BLaER1 treated with 17β-estradiol and CSF1 and Interleukin-3, amounts not matched to agents 10 nM and 100 nM (cell line): ENCODE data around the gene PPP1R37.
A peak's percentile ranks its signal among the peaks of the same experiment; 100 is the strongest.

ENCODE experiments used
- H3K27ac ChIP-seq, 11 experiments: shearing (Covaris generic); formaldehyde crosslinking; 2 replicates each; pipeline ENCODE4 v1.8.1; 2022
- H3K27me3 ChIP-seq, 11 experiments: shearing (Covaris generic); formaldehyde crosslinking; 2 replicates each; pipeline ENCODE4 v1.8.1; 2022
- H3K36me3 ChIP-seq, 11 experiments: shearing (Covaris generic); formaldehyde crosslinking; 2 replicates each; pipeline ENCODE4 v1.8.1; 2022
- H3K4me1 ChIP-seq, 10 experiments: shearing (Covaris generic); formaldehyde crosslinking; 2 replicates each; pipeline ENCODE4 v1.8.1; 2022
- H3K4me2 ChIP-seq, 11 experiments: shearing (Covaris generic); formaldehyde crosslinking; 2 replicates each; pipeline ENCODE4 v1.8.1; 2022
- H3K4me3 ChIP-seq, 10 experiments: shearing (Covaris generic); formaldehyde crosslinking; 2 replicates each; pipeline ENCODE4 v1.8.1; 2022
- H3K9ac ChIP-seq, 11 experiments: shearing (Covaris generic); formaldehyde crosslinking; 2 replicates each; pipeline ENCODE4 v1.8.1; 2022
- H3K9me3 ChIP-seq, 11 experiments: shearing (Covaris generic); formaldehyde crosslinking; replicated peaks in 1 of 11; 2 replicates each; pipeline ENCODE4 v1.8.1; 2022
- H4K20me1 ChIP-seq, 11 experiments: shearing (Covaris generic); formaldehyde crosslinking; 2 replicates each; pipeline ENCODE4 v1.8.1; 2022
- Cebpa-rat ChIP-seq, 11 experiments: shearing (Covaris generic); IDR thresholded peaks; 2 replicates each; pipeline ENCODE4 v1.8.1; 2022

The PPP1R37 gene

DNA sequence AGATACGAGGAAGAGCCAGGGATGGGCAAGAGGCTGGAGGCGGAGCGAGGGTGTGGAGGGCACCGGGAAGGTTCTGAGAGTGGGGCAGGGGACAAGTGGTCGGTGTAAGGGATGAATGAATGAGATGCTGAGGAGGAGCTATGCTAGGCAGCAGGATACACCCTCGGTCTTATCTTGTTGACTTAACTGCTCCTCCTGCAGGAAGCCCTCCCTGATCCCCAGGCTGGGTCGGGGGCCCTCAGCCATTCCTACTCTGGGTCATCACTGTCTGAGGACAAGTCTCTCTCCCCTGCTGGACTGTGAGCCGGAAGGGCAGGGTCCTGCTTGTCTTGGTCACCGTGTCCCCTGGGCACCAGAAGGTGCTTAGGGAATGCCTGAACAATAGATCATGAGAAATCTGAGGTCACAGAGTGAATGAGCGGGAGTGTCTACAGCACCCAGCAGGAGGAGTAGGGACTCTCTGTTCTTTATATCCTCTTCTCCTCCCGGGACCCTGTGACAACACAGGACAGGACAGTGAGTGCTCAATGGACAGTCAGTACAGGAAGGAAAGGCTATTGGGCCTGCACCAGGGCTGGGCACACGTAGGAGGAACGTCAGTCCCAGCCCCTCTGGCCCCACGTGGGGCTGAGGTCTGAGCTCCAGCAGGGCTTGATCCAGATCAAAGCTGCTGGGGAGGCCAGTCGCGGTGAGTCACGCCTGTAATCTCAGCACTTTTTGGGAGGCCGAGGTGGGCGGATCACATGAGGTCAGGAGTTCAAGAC is 61.3 kb downstream of the PPP1R37 start:
- H3K9me3 ChIP-seq: peaks cover 0 to 10% (median 3%) of the 10 kb centered on the region in 11 experiments; a peak in 4 of 22 replicates
- H3K4me2 ChIP-seq: peak overlapping the region; percentile 42 to 73 (median 68); a peak in 20 of 22 replicates
- peaks cover 29 to 80% (median 46%) of the 10 kb centered on the region in 11 experiments; a peak in 20 of 22 replicates for H4K20me1 ChIP-seq
- TF ChIP-seq Cebpa-rat (IDR thresholded peaks at IDR 0.05): no peak
- peaks cover 37 to 49% (median 42%) of the 10 kb centered on the region in 10 experiments for H3K4me1 ChIP-seq
- H3K4me3 ChIP-seq: peak overlapping the region in 2 of 10 experiments; percentile 20 to 37; a peak in 1 of 20 replicates
- peaks cover 39 to 54% (median 46%) of the 10 kb centered on the region in 11 experiments for H3K27me3 ChIP-seq
- H3K9ac ChIP-seq: 0 out of 22 replicates have a peak overlapping the region, but pooled peaks of 1 of the 11 experiments have one; percentile 5
- H3K27ac ChIP-seq: no peak overlapping the region
- peaks cover 0 to 27% (median 5%) of the 10 kb centered on the region in 11 experiments; a peak in 8 of 22 replicates for H3K36me3 ChIP-seq

DNA sequence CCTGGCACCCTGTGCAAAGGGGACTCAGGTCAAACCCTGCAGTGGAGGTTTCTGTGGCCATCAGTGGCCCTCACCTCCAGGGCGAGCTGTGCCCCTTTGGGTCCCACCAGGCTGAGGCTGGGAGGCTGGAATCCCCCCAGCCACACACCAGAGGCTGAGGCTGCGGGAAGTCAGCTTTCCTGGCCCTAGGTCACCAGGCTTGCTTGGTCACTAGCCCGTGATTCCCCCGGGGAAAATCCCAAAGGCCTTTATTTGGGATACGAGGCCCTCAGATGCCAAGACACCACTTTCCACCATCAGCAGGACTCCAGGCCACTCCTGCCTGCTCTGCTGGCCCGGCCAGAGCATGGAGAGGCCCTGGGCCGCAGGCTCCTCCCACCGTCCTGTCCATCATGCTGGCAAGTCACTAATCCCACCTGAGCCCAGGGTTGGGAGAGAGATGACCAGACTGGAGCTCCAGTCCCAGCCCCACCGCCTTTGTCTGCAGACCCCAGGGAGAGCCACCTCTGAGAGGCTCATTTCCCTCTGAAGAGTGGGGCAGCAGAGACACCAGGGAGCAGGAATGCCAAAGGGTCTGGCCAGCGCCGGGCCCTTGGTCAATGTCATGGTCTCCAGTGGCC is 63.1 kb downstream of the PPP1R37 start:
- Histone ChIP-seq H3K36me3 (peaks cover 0 to 13% (median 0%) of the 10 kb centered on the region in 11 experiments; a peak in 3 of 22 replicates), H3K27me3 (peaks cover 33 to 43% (median 37%) of the 10 kb centered on the region in 11 experiments), H3K9me3 (peaks cover 0 to 10% (median 3%) of the 10 kb centered on the region in 11 experiments; a peak in 4 of 22 replicates), H3K27ac (no peak overlapping the region), H4K20me1 (peaks cover 17 to 62% (median 31%) of the 10 kb centered on the region in 11 experiments; a peak in 19 of 22 replicates), H3K9ac (no peak overlapping the region), H3K4me3 (no peak overlapping the region), H3K4me1 (peaks cover 35 to 49% (median 40%) of the 10 kb centered on the region in 10 experiments), H3K4me2 (no peak overlapping the region)
- no peak for TF ChIP-seq Cebpa-rat (IDR thresholded peaks at IDR 0.05)

DNA sequence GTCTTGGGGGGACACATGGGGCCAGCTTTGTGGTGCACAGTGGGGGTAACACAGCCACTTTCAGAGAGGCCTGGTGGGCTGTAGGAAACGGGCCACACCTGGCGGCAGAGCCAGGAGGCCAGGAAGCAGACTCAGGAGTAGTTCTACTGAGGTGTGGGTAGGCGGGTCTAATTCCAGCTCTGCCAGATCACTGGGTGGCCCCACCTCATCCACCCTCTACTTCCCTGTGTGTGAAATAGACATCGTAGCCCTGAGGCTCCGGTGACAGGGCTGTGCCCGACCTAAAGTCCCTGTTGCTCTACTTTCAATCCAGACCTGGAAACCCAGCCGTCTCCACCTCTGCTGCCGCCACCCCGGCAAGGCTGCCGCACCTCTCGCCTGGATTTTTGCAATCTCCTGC is 63.8 kb downstream of the PPP1R37 start:
- Histone ChIP-seq H3K27ac (no peak overlapping the region), H3K9me3 (peaks cover 0 to 10% (median 3%) of the 10 kb centered on the region in 11 experiments; a peak in 4 of 22 replicates), H3K4me1 (peaks cover 35 to 49% (median 39%) of the 10 kb centered on the region in 10 experiments), H3K9ac (no peak overlapping the region), H3K4me2 (no peak overlapping the region), H3K4me3 (no peak overlapping the region), H3K27me3 (peaks cover 26 to 37% (median 31%) of the 10 kb centered on the region in 11 experiments), H4K20me1 (peaks cover 13 to 56% (median 25%) of the 10 kb centered on the region in 11 experiments; a peak in 19 of 22 replicates), H3K36me3 (peaks cover 0 to 6% (median 0%) of the 10 kb centered on the region in 11 experiments; a peak in 2 of 22 replicates)
- no peak for TF ChIP-seq Cebpa-rat (IDR thresholded peaks at IDR 0.05)

- Histone ChIP-seq H3K36me3 (no peaks in the 10 kb centered on the region), H3K9ac (peak overlapping the region in 9 of 11 experiments; percentile 2 to 57 (median 33); a peak in 11 of 22 replicates), H3K27me3 (peaks cover 7 to 18% (median 12%) of the 10 kb centered on the region in 11 experiments), H3K27ac (peak overlapping the region in 1 of 11 experiments; percentile 13; a peak in 1 of 22 replicates), H3K4me2 (peak overlapping the region; percentile 40 to 76 (median 59); a peak in 21 of 22 replicates), H4K20me1 (peaks cover 0 to 36% (median 7%) of the 10 kb centered on the region in 11 experiments; a peak in 16 of 22 replicates), H3K9me3 (no peaks in the 10 kb centered on the region), H3K4me3 (no peak overlapping the region), H3K4me1 (peaks cover 26 to 46% (median 31%) of the 10 kb centered on the region in 10 experiments)
- no peak for TF ChIP-seq Cebpa-rat (IDR thresholded peaks at IDR 0.05)
Observed at GRCh38 chr19:45158503-45159209, 65.7 kb downstream of the PPP1R37 start.

DNA sequence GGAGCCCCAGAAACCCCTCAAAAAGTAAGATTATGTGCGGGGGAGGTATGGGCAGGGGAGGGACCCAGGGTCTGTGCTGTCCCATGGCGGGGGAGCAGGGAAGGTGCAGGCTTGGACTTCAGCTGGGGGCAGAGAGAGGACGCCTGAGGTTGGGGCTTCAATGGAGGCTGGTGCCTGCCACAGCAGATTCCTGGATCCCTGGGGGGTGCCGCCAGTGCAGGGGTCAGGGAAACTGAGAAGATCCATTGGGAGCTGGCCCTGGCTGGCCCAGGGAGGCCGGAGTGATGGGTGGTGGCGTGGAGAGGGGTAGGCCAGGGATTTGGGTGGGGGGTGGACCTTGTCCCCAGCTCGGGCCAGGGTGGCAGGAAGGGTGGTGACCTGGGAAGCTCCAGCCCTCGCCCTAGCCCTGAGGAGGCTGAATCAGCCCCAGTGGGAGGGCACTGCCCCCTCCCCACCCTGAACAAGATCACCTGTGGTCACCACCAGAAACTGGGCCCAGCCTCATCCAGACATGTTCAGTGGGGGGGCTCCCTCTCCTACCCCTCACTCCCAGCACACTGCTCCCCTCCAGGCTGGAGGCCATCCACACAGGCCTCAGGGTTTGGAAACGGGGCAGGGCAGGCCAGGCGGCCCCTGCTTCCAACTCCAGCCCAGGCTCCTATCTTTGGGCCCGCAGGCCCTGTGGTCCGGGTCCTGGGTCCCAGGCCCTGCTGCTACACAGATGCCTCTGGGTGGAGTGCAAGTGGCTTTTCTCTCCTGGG is 66.4 kb downstream of the PPP1R37 start:
- H3K4me2 ChIP-seq: peak overlapping the region; percentile 40 to 76 (median 59); a peak in 21 of 22 replicates
- H3K4me3 ChIP-seq: no peak overlapping the region
- peak overlapping the region in 8 of 11 experiments; percentile 2 to 57 (median 38); a peak in 9 of 22 replicates for H3K9ac ChIP-seq
- TF ChIP-seq Cebpa-rat (IDR thresholded peaks at IDR 0.05): no peak
- peaks cover 0 to 29% (median 3%) of the 10 kb centered on the region in 11 experiments; a peak in 9 of 22 replicates for H4K20me1 ChIP-seq
- H3K4me1 ChIP-seq: peaks cover 26 to 46% (median 33%) of the 10 kb centered on the region in 10 experiments
- peaks cover 0 to 11% (median 5%) of the 10 kb centered on the region in 11 experiments; a peak in 20 of 22 replicates for H3K27me3 ChIP-seq
- peak overlapping the region in 1 of 11 experiments; percentile 13; a peak in 1 of 22 replicates for H3K27ac ChIP-seq
- H3K9me3 ChIP-seq: no peaks in the 10 kb centered on the region
- H3K36me3 ChIP-seq: no peaks in the 10 kb centered on the region

GRCh38 chr19:45159971-45160324 is 67.0 kb downstream of the PPP1R37 start:
- Histone ChIP-seq H3K27me3 (peaks cover 0 to 5% (median under 1%) of the 10 kb centered on the region in 11 experiments; a peak in 8 of 22 replicates), H3K4me3 (no peak overlapping the region), H3K9ac (peak overlapping the region in 2 of 11 experiments; percentile 21 to 41; a peak in 2 of 22 replicates), H4K20me1 (peaks cover 0 to 26% (median 3%) of the 10 kb centered on the region in 11 experiments; a peak in 7 of 22 replicates), H3K27ac (no peak overlapping the region), H3K4me1 (peaks cover 30 to 46% (median 37%) of the 10 kb centered on the region in 10 experiments), H3K4me2 (0 out of 22 replicates have a peak overlapping the region, but pooled peaks of 1 of the 11 experiments have one; percentile 60), H3K36me3 (no peaks in the 10 kb centered on the region), H3K9me3 (no peaks in the 10 kb centered on the region)
- no peak for TF ChIP-seq Cebpa-rat (IDR thresholded peaks at IDR 0.05)

DNA sequence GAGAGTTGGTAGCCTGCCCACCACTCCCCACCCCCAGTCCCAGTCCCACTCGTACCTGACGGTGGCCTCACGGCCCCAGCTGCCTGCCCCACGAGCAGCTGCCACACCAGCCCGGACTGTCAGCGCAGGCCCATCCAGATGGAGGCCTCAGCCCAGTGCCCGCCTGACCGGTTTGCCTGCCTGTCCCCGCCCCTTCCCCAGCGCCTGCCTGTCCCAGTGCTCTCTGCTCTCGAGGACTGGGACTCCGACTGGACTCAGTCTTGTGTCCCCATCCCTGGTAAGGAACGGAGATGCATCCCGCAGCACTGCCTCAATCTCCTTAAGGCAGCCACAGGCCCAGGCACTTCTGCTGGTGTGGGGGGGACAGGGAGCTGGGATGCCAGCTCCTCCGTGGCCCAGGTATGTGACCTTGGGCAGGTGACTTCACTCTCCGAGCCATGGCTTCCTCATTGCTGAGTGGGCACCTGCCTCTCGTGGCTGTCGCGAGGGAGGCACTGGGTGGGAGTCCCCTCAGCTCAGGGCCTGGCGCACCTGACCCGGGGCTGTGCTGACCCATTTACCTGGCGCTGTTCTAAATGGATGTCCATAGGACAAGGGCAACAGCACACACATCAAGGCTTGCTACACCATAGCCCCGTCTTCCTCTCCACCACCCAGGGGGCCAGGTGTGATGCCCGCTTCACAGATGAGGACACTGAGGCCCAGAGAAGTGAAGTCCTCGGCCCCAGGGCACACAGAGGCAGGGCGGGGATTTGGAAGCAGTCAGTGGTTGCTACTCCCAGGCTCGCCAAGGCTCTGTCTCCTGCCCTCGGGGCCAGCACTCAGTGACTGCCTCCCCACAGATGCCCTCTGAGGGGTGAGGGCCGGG is 68.1 kb downstream of the PPP1R37 start, which contains the start of gene NKPD1:
Gene NKPD1 (minus strand): TSS at position 113 of the 868 bp plus-strand sequence. CDS start 832 bp downstream, outside the sequence.
- H3K27me3 ChIP-seq: no peaks in the 10 kb centered on the region; a peak in 2 of 22 replicates
- no peak for TF ChIP-seq Cebpa-rat (IDR thresholded peaks at IDR 0.05)
- peaks cover 0 to 23% (median 6%) of the 10 kb centered on the region in 11 experiments; a peak in 7 of 22 replicates for H4K20me1 ChIP-seq
- no peak within 1 kb of the TSS for H3K27ac ChIP-seq
- H3K36me3 ChIP-seq: no peaks in the 10 kb centered on the region
- H3K4me1 ChIP-seq: peaks cover 36 to 58% (median 48%) of the 10 kb centered on the region in 10 experiments
- no peaks in the 10 kb centered on the region for H3K9me3 ChIP-seq
- H3K4me2 ChIP-seq: 0 out of 22 replicates have a peak within 1 kb of the TSS, but pooled peaks of 1 of the 11 experiments have one; percentile 60
- no peak within 1 kb of the TSS for H3K4me3 ChIP-seq
- peak within 1 kb of the TSS in 2 of 11 experiments; percentile 21 to 41; a peak in 2 of 22 replicates for H3K9ac ChIP-seq
